Heart left ventricle (tissue), 16 donors: ENCODE measurements around the gene MRPS6. TPM values are rescaled to one million over a fixed set of nuclear protein-coding genes. Genes with fewer than 3 reads are reported as not detected.

ENCODE experiments used
- ATAC-seq, 4 donors: fragments of 200-7000 bp; cut with Tn5 transposase; one replicate each; pipeline ENCODE4 v1.9.1; 2020 to 2022; ENCODE audit warnings: moderate library complexity in 4 of 4, mild to moderate bottlenecking in 3 of 4, moderate number of reproducible peaks in 1 of 4
- DNase-seq, 5 donors: peaks; one replicate each; pipeline ENCODE4 v3.0.0-alpha.2; 2020
- H3K27ac ChIP-seq, 12 donors: fragments of 200-600 bp; sonication (generic) in 4 of 12; one replicate each; pipeline versions ENCODE4 v1.5.0 to v1.8.0; 2016 to 2022; ENCODE audit warnings: mild to moderate bottlenecking in 2 of 12
- H3K27me3 ChIP-seq, 9 donors: fragments of 200-600 bp; sonication (generic) in 2 of 9; one replicate each; pipeline versions ENCODE4 v1.5.1 to v1.8.0; 2016 to 2022; ENCODE audit warnings: mild to moderate bottlenecking in 3 of 9
- H3K36me3 ChIP-seq, 9 donors: fragments of 200-600 bp; sonication (generic) in 2 of 9; one replicate each; pipeline versions ENCODE4 v1.5.0 to v1.8.0; 2018 to 2022; ENCODE audit warnings: mild to moderate bottlenecking in 2 of 9
- H3K4me1 ChIP-seq, 12 donors: fragments of 200-600 bp; sonication (generic) in 4 of 12; one replicate each; pipeline versions ENCODE4 v1.5.0 to v1.8.0; 2016 to 2022; ENCODE audit warnings: mild to moderate bottlenecking in 3 of 12
- H3K4me3 ChIP-seq, 12 donors: fragments of 200-600 bp; sonication (generic) in 4 of 12; one replicate each; pipeline versions ENCODE4 v1.5.0 to v1.8.0; 2017 to 2022; ENCODE audit warnings: mild to moderate bottlenecking in 9 of 12, moderate library complexity in 4 of 12
- H3K9me3 ChIP-seq, 12 donors: fragments of 200-600 bp; sonication (generic) in 4 of 12; one replicate each; pipeline versions ENCODE4 v1.5.0 to v1.8.0; 2016 to 2022; ENCODE audit warnings: mild to moderate bottlenecking in 1 of 12
- POLR2A ChIP-seq, 2 donors: fragments of 450-650 bp; IDR thresholded peaks; one replicate each; pipeline ENCODE4 v1.6.1; 2017; ENCODE audit warnings: antibody characterized with exemption in 2 of 2, mild to moderate bottlenecking in 2 of 2, moderate library complexity in 2 of 2
- WGBS, 4 donors: extraction: QIAGEN DNeasy Blood & Tissue Kit in 2 of 4; methylation state at CpG; one replicate each; pipeline versions ENCODE4 v1.1.5 to v1.1.7; 2013 to 2018; 5-methylcytosine and 5-hydroxymethylcytosine counted together
- intact Hi-C, 10 donors: fragments of 100-400 bp; cut with DNase I; formaldehyde crosslinking; loops; one replicate each; pipeline versions ENCODE4 v1.11.1 to v1.14.2; 2022
- polyA plus RNA-seq, 2 donors: library from polyadenylated mRNA; stranded (reverse); fragments of 200-250 nt; gene quantifications; one replicate each; pipeline ENCODE4 v1.2.3, GENCODE V29; 2013
- total RNA-seq, 9 donors: library from RNA; depleted of rRNA in 2 of 9; stranded (reverse); fragments of >200 nt in 2 of 9; fragmentation: NEBNext Ultra II Directional in 3 of 9; extraction: Animal tissue kit (Norgen Biotek cat#: 25700) in 3 of 9; gene quantifications; one replicate each; pipeline versions ENCODE4 v1.1.0 to v1.2.4, GENCODE V29; 2016 to 2023
- TF ChIP-seq, protein P1 (sequence below), 12 donors: fragments of 200-600 bp; sonication (generic) in 4 of 12; IDR thresholded peaks; one replicate each; pipeline versions ENCODE4 v1.5.0 to v1.8.0; 2018 to 2022; ENCODE audit warnings: antibody characterized with exemption in 12 of 12, mild to moderate bottlenecking in 5 of 12
- donor health status: ischemic (EF 13 %, LVEDD 7.1; RV severe dilation, severe dysfunction).
- donor health status: healthy with polysubstance abuse.
- donor health status: DM: no; HTN: yes; CAD: no.
- donor health status: DM: no; HTN: no; CAD: no.
- donor health status: ischemic (EF 25% LVEDD 6.9; RV normal size, moderate dysfunction).
- donor health status: ischemic (EF 25% LVEDD 5.7; RV mildly dilated, moderate dysfunction).
- donor health status: healthy.
- donor health status: DM: yes; HTN: yes; CAD: no.
- donor health status: ischemic (EF 35%, LVEDD 5.7; RV mildly dilated, moderate dysfunction).
- donor health status: nonischemic (EF 11% LVEDD 7.7; RV severe dilation, severe dysfunction).
- donor health status: DM: yes; HTN: yes; CAD: no.
- donor health status: PGD.
- donor health status: ischemic (EF 29% LVEDD 5.4; RV normal size, mild dysfunction).
- donor health status: nonischemic (EF 23%, LVEDD 6.1; RV moderate dilation, normal function).

MRPS6 gene
- total and polyA plus RNA-seq, 11 donors: 21.8 to 61.7 (median 44.6) TPM

DNA sequence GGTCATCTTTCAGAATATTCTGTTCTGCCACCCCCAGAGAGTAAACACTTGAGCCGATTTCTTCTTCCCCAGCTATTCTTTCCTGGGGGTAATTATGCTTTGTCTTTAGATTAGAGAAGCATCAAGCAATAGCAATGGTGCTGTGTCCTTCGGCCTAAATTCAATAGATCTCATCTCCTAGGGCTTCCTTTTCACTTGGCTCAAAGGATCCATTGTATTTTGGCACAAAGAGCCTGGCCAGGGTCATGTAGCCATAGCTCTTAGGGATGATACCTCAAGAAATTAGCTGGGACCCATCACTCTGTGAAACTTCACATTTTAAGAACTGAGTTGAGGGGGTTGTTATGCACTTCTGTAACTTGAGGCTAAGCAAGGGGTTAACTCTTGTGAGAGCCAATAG is 27.0 kb downstream of the MRPS6 start:
- peaks cover 0 to 48% (median 5%) of the 10 kb centered on the region in 12 donors for H3K4me1 ChIP-seq
- H3K36me3 ChIP-seq: peaks cover 0 to 26% (median 9%) of the 10 kb centered on the region in 9 donors
- no peak overlapping the region for H3K27ac ChIP-seq
- no peaks in the 10 kb centered on the region for H3K9me3 ChIP-seq
- no peaks in the 10 kb centered on the region for H3K27me3 ChIP-seq
- 84 to 97% (median 96%) methylated on average over 2 of the region's 2 CpGs for WGBS, 4 donors
- intact Hi-C loops: no loop called here
- TF ChIP-seq, protein P1, sequence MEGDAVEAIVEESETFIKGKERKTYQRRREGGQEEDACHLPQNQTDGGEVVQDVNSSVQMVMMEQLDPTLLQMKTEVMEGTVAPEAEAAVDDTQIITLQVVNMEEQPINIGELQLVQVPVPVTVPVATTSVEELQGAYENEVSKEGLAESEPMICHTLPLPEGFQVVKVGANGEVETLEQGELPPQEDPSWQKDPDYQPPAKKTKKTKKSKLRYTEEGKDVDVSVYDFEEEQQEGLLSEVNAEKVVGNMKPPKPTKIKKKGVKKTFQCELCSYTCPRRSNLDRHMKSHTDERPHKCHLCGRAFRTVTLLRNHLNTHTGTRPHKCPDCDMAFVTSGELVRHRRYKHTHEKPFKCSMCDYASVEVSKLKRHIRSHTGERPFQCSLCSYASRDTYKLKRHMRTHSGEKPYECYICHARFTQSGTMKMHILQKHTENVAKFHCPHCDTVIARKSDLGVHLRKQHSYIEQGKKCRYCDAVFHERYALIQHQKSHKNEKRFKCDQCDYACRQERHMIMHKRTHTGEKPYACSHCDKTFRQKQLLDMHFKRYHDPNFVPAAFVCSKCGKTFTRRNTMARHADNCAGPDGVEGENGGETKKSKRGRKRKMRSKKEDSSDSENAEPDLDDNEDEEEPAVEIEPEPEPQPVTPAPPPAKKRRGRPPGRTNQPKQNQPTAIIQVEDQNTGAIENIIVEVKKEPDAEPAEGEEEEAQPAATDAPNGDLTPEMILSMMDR (IDR thresholded peaks at IDR 0.05): no peak
- TF ChIP-seq POLR2A (IDR thresholded peaks at IDR 0.05): no peak
- no peak for ATAC-seq
- DNase-seq: no peak
- H3K4me3 ChIP-seq: no peak overlapping the region

DNA sequence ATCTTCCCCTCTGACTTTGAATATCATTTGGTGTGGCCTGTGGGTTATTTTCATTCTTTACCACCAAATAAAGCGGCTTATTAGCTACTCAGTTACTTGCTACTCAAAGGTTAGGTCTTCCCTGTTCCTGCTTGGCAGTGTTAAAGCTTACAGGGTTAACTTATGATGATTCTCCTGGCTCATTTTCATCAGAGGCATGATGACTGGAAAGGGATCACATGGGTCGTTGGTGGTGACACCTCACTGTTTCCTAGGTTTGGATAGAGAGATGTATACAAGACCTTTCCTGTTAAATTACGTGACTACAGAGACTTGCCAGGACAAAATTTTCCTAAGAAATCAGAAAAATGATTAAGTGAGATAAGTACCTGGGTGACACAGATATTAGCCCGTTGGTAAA is 27.4 kb downstream of the MRPS6 start:
- intact Hi-C loops: no loop called here
- WGBS, 4 donors: 56 to 66% (median 60%) methylated on average over 4 of the region's 4 CpGs

DNA sequence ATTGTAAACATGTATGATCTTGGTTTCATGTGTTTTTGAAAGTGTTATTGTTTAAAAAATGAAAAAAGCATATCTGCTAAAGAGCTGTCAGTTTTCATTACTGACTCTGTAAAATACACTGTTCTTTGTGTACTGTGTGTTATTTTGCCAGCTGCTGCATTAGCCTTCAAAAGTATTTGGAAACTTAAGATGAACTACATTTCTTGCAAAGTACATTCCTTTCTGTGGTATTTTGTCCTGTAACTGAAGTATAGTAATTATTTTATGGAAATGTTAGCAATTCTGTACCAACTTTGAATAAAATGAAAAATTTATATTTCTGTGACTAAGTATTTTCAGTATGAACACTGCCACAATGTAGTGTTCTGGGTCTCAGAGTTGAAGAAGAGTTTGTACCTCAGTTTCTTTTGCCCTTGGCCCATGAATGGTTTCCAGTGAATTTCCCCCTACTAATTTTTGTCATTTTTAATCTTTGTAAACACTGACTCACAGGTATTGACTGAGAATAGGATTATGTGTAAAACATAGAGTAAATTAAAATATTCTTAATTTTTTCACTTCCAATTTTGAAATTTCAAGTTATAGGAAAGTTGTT is 32.7 kb downstream of the MRPS6 start:
- Histone ChIP-seq H3K27me3 (no peaks in the 10 kb centered on the region), H3K4me1 (peaks cover 0 to 19% (median 2%) of the 10 kb centered on the region in 12 donors), H3K4me3 (no peak overlapping the region), H3K9me3 (no peaks in the 10 kb centered on the region), H3K36me3 (peaks cover 0 to 11% (median 0%) of the 10 kb centered on the region in 9 donors), H3K27ac (no peak overlapping the region)
- no peak for DNase-seq
- ATAC-seq: no peak
- intact Hi-C loops: no loop called here
- no peak for TF ChIP-seq POLR2A (IDR thresholded peaks at IDR 0.05)
- TF ChIP-seq, protein P1 (IDR thresholded peaks at IDR 0.05): no peak

More for the DNA sequence above, 27.4 kb downstream of the MRPS6 start:
- no peak for TF ChIP-seq POLR2A (IDR thresholded peaks at IDR 0.05)
- TF ChIP-seq, protein P1 (IDR thresholded peaks at IDR 0.05): no peak
- Histone ChIP-seq H3K9me3 (no peaks in the 10 kb centered on the region), H3K36me3 (peaks cover 0 to 21% (median 4%) of the 10 kb centered on the region in 9 donors), H3K4me1 (peaks cover 0 to 48% (median 5%) of the 10 kb centered on the region in 12 donors), H3K27me3 (no peaks in the 10 kb centered on the region), H3K4me3 (no peak overlapping the region), H3K27ac (no peak overlapping the region)
- no peak for ATAC-seq
- no peak for DNase-seq

DNA sequence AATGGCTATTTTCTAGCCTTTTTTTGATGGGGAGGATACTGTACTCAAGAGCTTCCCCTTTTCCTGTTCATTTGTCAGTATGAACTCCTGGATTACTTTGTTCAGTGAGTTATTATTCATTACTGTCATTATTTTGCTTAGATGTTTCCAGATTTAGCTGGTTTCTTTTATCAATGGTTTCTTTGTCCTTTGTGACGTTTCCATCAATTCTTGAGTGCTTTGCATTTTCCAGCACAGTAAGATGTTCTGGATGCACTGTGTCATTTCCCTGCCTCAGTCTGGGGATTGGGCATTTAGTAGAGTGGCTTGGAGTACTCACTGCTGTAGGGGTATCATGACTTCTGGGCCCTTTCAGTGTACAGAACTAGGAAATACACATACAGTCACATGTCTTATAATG is 34.2 kb downstream of the MRPS6 start:
- no peak for ATAC-seq
- 79 to 91% (median 84%) methylated on average over 1 of the region's 1 CpG for WGBS, 4 donors
- peaks cover 0 to 6% (median 0%) of the 10 kb centered on the region in 12 donors for H3K4me1 ChIP-seq
- H3K36me3 ChIP-seq: peaks cover 0 to 8% (median 0%) of the 10 kb centered on the region in 9 donors
- TF ChIP-seq POLR2A (IDR thresholded peaks at IDR 0.05): no peak
- TF ChIP-seq, protein P1 (IDR thresholded peaks at IDR 0.05): no peak
- no peaks in the 10 kb centered on the region for H3K27me3 ChIP-seq
- DNase-seq: no peak
- H3K4me3 ChIP-seq: no peak overlapping the region
- intact Hi-C loops: no loop called here
- H3K27ac ChIP-seq: no peak overlapping the region
- no peaks in the 10 kb centered on the region for H3K9me3 ChIP-seq
